Colon (tissue), 2 donors: ENCODE data around the gene IDH3A.

Source experiments
- FAIRE-seq: peaks from 2 replicates; lab custom pipeline; 2012; peaks lifted over from hg19 to GRCh38; lab: Jason Lieb, UNC
- donor health status: control.
- donor health status: control.

IDH3A gene

DNA sequence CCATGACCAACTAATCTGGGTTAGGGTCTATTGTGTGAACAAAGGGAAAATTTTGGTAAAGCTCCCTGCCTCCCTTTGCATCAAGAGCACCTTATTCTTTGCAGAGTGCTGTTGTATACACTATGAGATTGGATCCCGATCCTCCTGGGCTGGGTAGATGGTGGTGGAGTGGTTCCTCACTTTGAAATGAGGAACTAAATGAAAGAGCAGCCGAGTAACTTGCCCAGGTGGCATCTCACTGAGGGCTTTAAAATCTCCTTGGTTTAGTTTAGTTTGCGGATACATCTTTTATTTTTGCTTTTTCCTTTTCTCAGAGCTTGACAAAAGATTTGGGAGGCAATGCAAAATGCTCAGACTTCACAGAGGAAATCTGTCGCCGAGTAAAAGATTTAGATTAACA is 19.4 kb downstream of the IDH3A start:
- FAIRE-seq = no peak

DNA sequence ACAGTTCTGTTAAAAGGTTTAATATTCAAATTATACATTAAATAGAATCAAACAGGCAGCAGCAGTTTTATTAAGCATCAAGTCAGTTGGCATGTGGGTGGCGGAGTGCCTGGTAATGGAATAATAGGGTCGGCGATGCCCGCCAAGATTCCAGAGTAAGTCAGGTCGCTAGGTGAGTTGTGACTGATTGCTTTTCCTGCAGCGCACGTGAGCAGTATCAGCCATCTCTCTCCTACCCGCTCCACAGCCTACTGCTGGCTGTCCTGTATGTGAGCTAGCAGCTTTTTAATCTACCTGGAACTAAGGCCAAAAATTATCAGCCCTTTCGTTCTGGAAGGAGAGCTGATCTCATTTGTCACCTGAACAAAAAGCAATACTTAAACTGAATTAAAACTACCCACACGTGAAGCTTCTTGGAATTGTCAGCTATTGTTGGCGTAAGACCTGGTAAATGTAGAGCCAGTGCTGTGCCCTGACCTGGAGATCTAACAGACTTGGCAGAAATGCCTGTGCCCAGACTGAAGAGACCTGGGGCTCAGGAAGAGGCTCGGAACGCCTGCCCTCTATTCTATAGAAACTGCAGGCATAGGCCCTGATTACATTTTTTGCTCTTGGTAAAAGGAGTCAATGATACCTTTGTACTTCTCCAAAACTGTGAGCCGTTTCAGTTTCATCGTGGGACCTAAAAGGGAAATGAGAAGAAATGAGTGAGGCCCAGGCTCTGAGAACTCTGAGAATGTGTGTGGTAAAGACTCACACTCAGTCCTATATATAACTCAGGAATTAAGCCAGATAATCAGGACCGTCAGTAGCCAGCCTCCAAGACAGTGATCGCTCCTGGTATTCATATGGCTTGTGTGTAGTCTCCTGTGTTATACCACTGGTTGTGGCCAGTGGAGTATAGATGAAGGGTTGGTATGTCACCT is 21.9 kb downstream of the IDH3A start:
- FAIRE-seq = no peak

GRCh38 chr15:78171864-78172472 is 22.8 kb downstream of the IDH3A start:
- no peak for FAIRE-seq

- no peak for FAIRE-seq
Measured at GRCh38 chr15:78174401-78174800, 25.2 kb downstream of the IDH3A start.

DNA sequence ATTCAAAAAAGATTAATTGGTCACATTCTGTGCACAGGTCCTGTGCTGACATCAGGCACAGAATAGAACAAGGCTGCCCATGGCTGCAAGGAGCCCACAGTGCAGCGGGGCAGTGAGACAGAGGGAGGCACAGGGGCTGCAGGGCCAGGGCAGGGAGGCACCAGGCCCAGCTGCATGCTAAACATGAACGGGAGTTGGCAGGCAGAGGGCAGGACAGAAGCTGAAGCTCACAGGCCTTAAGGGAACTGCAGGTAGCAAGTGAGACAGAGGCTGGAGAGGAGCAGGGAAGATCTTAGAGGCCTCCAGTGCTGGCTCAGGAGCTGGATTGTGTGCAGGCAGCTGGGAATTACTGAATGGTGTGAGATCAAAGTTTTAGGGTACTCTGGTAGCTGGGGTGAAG is 26.2 kb downstream of the IDH3A start:
- no peak for FAIRE-seq

DNA sequence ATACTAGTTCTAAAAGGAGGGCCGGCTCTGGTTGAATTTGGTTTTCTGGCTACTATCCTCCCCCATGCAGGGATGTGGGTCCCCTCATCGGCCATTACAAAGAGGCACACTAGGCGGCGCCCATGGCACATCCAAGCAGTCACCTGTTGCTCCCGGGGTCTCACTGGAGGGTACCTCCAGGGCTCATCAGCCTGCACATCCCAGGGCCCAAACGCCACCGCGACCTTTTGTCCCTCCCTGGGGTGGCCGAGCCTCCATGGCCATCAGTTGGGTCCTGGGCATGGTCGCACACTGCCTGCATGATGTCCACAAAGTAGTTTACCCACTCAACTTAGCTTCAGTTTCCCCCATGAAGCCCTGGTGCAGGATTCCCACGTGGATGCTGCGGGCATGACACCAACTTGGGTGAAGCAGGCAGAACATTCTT is 28.3 kb downstream of the IDH3A start:
- no peak for FAIRE-seq

GRCh38 chr15:78178064-78178463 is 28.9 kb downstream of the IDH3A start:
- FAIRE-seq = no peak

- FAIRE-seq = no peak
Measured at GRCh38 chr15:78179286-78179840, 30.2 kb downstream of the IDH3A start.

GRCh38 chr15:78179906-78180305 is 30.7 kb downstream of the IDH3A start:
- no peak for FAIRE-seq

DNA sequence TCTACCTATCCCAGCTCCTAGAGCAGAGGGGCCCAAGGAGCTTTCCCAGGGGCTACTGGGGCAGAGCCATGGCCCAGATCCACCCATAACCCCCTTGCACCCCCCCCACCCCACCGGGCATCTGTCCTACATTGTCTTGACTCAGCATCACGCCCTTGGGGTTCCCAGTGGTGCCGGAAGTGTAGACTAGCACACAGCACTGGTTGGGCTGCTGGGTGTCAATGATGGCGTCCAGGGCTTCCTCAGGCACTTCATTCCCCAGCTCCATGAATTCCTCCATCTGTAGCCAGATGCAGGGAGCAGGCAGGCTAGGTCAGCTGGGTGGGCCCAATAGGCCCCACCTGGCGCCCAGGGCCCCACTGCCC is 33.2 kb downstream of the IDH3A start:
- FAIRE-seq = no peak

DNA sequence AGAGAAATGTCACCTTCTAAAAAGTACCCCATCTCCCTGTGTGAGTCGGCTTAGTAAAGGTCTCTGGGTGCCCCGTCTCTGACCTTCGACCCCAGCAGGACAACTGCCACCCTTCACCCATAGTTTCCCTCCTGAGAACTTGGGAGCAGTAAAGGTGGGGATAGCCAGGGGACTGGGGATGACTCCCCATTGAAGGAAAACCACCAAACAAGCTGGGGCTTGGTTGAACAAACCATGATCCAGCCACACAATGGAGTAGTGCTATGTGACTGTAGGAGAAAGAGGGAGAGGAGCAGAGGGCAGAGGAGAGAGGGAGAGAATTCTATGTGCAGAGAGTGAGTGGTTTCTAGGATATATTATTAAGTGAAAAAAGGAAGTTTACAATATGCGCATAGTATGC is 33.7 kb downstream of the IDH3A start:
- FAIRE-seq = no peak

DNA sequence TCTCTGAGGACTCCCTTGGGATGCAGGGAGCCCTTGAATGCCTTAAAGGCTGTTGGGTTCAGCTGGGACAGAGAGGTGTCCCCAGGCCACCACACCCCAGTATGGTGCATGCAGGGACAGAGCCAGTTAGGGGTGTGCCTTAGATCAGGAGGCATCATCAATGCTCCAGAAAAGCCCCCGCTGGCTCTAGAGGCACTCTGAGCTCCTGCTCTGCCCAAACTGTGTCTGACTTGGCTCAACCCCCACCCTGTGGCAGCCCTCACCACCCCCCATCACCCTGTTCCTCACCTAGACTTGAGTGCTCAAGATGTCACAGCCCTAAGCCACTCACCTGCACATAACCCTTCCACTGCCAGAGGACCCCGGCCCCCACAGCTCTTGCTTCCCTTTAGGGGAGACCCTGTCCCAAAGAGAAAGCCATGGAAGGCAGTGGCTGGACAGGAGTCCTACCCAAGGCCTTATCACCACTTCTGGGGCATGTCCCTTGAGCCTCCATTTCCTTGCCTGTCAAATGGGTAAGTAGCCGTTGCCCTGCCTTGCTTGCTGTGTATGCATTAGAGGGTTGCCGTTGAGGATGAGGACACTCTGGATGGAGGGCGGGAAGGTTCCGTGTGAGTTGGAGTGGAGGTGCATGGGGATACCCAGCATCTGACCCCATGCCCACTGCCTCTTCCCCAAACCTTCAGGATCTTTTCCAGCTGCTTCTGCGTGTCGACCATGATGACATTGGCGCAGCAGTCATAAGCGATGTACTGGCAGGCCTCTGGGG is 43.8 kb downstream of the IDH3A start:
- FAIRE-seq = no peak

DNA sequence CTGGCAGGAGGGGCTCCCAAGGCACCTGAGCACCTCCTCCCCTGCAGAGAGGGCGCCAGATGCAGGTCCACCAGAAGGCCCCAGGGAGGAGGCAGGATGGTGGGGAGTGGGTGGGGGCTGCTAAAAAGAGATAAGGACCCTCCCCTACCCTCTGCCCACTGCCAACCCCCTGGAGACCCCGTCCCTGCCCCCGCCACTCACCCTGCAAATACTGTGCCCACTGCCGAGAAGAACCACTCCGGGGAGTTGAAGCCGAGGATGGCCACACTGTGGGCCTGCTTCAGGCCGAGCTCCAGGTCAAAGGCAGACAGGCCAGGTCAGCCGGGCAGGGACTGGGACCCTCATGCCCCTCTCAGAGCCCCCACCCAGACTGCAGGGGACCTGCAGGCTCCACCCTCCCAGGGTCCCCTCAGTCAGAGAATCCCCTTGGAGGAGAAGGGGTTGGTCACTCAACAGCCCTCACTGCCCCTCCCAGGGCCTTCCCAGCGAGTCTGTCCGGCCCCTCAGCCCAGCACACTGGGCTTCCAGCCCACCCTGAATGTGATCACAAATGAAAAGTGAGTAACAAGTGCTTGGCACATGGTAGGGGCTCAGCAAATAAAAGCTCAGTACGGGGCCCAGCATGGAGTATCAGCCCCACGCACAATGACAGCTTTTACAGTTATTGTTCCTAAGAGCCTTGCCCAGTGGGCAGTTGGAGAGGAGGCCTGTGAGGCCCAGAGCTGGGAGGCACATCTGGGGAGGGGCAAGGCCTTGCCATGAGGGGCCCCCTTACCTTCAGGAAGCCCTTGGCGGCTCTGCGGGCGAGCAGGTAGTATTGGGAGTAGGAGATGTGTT is 44.8 kb downstream of the IDH3A start:
- no peak for FAIRE-seq

DNA sequence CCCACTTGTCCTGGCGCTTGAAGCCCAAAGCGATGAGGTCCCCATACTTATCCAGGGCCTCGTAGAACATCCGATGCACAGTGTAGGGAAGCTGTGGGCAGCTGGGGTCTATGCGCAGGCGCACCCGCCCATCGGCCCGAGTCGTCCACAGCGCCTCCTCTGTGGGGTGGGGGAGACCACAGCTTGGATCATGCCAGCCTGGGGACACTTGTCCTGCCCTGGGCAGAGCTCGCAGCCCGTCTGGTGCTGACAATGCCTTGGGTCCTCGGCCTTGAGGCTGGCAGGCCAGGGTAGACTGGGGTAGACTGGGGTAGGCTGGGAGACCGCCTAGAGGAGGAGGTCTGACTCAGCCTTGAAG is 45.4 kb downstream of the IDH3A start:
- no peak for FAIRE-seq

DNA sequence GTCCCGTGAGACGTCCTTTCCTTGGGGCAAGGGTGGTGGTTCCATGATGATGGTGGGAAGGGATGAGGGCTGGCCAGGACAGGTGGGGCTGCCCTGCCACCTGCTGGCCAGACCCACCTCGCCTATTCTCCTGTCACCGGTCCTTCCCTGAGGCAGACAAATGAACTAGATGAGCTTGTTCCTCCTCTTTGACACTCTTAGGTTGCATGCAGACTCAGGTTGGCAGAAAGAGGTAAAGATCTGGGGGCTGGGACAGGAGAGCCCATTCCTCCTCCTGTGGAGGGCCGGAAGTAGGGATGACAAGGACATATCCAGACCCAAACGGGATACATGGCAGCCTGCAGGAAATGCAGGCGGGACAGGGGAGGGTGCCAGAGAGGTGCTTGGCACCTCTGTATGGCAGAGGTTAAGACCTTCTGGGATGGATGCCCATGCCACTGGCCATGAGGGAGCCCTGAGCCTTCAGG is 46.6 kb downstream of the IDH3A start:
- no peak for FAIRE-seq

DNA sequence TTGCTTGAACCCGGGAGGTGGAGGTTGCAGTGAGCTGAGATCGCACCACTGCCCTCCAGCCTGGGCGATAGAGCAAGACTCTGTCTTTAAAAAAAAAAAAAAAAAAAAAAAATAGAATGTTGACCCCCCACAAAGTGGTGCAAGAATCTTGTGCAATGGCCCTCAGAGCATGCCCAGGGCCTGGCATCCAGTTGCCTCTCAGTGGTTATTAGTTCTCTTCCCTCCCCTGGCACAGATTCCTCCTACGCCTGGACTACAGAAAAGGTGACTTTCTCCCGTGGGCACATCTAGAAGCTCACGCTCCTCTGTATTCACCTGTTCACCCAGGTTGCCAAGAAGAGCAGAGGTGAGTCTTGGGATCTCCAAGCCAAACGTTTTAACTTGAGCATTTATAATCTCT is 48.5 kb downstream of the IDH3A start:
- no peak for FAIRE-seq

- no peak for FAIRE-seq
Measured at GRCh38 chr15:78200276-78200930, 51.2 kb downstream of the IDH3A start.

DNA sequence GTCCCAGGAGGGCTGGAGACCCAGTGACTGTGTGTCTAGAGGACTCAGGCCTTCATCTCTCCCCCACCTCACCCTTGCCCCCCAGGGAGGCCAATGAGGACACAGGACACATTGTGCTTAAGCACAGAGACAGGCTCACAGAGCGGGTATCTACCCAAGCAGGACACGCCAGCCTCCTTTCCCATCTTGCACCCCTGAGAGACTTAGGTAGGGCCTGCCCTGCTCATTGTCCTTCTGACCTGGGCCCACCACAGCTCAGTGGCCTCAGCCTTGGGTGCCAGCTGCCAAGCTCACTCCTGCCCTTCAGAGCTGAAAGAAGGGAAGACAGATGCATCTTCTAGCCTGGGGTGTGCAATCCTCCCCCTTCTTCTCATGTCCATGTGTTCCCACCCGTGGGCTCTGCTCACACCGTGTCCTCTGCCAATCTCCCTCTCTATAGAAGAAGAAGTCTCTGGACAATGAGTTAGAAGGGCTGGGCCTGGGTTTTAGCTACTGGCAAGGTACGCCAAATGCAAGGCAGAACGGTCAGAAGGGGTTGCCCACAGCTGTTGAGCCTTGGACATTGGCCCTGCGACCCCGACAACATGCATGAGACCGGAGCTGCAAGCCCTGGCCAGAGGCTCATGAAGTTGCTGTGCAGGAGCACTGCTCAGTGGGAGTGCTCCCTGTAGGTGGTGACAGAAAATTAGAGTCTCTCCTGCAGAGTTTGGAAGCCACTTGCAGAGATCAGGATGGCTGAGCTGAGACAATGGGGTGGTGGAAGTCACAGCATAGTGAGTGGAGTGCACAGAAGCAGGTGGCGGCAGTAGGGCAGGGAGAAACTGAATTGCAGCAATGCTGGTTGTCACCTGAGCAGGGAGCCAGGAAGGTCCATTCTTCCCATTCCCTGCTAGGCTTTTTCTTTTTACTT is 52.4 kb downstream of the IDH3A start:
- FAIRE-seq = no peak

DNA sequence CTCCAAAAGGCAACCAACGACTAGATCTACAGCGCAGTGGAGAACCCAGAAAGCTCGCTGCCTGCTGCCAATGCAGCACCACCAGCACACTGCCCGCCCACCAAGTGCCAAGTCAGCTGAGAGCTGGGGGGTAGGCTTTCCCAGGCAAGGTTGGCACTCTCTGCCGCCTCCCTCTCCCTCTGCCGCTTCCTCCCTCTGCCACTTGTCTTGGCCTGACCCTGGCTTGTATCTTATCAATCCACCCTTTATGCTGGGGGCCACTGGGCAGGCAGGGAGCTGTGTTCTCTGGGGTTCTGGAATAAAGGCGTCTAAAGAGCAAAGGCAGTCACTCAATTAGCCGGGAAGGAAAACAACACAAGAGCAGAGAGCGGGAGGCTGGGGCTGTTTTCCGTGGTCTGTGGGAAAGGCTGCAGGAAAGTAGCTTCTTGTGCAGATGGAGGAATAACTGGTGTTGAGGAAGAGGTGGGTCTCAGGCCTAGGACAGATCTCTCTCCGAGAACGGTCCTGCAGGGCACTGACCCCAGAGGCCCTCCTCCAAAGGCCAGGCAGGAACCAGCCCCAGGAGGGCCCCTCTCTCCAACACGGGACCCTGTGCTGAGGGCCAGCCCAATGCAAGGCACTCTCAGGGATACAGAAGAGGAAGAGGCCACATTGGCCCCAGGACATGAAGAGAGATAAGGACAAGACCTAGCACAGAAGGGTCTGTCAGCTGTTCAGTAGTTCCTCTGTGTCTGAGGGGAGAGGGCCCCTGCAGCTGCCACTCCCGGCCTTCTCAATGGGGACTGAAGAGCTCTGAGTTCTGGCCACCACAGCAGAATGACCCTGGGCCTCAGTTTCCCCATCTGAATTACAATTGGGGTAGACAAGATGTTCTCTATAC is 54.4 kb downstream of the IDH3A start:
- no peak for FAIRE-seq
